HG03095 (cell line): ENCODE data around the gene CD109.

Experiments used
- ATAC-seq: cut with Tn5 transposase; IDR thresholded peaks from one replicate; pipeline ENCODE4 v1.9.1; 2021; ENCODE audit warnings: moderate library complexity; ENCODE audit not compliant: unreplicated experiment

Gene CD109

DNA sequence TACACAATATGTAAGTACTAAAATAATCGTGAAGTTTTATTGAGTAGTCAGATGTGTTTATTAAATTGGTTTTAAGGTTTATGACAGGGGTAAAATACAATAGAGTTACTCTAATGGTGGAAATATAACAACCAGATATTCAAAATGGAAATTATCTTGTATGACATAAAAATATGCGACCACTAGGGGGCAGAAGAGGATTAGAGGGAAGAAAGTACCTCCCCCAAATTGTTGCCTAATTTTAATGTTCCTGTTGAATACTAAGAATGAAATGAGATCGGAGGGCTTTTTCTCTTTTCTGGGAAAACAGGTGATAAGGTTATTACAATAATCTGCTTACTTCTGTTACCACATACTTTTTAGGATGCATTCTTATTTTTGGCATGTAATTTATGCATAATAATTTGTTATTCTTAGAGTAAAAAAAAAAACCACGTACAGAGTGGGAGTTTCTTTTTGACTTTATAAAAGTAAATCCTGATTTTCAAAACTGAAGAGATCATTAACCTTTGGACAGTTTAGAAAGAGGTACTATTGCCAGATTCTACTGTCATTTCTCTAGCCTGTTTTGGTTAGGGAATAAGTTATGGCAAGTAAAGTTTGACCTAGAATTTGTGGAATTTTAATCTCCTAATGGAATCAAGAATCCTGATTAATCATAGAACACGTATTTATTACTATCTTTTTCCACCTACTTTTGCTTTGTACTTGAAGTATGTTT, 159.2 kb downstream of the CD109 start:
- peak; percentile 70 for ATAC-seq

DNA sequence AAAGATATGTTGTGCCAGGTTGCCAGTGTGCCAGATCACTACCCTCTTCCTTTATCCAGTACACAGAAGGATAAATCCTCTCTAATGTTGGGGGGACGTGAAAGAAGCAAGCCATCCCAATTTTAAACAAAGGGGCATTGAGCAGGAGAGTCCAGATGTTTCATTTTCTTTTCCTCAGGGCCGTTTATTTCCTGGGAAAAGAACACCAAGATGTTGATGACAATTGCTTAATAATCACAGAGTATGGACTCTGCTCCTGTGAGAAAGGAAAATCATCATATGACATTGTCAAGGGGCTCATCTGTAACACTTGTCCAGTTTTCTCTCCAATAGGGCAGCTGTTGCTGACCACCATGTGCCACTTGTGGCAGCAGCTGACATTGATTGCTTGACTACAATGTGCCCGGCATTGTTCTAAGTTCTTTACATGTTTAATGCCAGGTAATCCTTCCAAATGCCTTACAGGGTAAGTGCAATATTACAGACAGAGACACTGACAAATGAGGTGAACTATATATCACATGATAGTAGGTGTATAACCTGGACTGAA, 161.4 kb downstream of the CD109 start:
- no peak for ATAC-seq

DNA sequence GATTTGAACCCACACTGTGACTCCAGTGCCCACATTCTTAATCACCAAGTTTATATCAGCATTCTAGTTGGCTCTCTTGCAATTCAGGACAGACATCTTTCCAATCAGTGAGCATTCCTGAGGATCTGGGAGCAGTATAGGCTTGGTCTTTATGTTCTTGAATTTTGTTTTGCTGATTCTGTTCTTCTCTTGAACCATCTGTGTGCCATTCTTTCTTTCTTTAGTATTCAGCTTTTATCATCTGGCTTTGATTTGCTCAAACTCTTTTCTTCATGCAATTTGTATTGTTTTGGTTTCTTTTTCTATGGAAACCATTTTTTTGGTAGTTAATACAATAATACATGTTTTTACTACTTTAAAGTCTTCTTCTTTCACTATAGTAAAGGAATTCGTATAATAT, 162.4 kb downstream of the CD109 start:
- no peak for ATAC-seq

DNA sequence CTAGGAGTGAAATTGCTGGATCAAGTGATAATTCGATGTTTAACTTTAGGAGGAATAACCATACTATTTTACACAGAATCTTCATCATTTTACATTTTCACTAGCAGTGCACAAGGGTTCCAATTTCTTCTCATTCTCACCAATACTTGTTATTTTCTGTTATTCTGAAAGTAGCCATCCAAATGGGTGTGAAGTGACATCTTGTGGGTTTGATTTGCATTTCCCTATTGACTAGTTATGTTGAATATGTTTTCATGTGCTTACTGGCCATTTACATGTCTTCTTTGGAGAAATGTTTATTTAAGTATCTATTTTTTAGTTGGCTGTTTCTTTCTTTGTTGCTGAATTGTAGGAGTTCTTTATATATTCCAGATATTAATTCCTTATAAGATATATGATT, 164.3 kb downstream of the CD109 start:
- ATAC-seq, result no peak

DNA sequence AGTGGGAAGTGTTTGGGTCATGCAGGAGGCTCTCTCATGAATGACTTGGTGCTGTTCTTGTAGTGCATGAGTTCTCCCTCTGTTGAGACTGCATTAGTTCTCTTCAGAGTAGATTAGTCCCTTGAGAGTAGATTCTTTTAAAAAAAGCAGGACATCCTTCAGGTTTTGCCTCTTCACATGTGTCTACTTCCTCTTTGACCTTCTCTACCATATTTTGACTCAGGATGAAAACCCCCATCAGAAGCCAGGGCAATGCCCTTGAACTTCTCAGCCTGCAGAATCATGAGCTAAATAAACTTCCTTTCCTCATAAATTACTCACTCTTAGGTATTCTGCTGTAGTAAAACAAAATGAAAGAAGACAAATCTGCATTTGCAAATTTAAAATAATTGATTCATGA, 170.3 kb downstream of the CD109 start:
- ATAC-seq, result no peak

DNA sequence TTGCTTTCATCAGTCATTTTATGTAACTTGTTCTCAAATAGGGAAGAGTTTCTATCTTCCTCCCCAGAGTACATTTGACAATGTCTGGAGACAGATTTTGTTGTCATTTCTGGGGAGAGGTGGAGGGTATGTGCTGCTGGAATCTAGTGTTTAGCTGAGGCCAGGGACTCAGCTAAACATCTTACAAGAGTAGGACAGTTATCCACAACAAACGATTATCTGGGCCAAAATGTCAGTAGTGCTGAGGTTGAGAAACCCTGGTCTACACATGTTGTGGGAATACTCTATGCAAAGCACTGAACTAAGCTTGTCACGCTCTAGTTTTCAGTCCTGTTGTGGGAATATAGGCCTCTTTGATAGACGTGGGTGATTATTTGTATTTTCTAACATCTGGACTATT, 171.4 kb downstream of the CD109 start:
- no peak for ATAC-seq

DNA sequence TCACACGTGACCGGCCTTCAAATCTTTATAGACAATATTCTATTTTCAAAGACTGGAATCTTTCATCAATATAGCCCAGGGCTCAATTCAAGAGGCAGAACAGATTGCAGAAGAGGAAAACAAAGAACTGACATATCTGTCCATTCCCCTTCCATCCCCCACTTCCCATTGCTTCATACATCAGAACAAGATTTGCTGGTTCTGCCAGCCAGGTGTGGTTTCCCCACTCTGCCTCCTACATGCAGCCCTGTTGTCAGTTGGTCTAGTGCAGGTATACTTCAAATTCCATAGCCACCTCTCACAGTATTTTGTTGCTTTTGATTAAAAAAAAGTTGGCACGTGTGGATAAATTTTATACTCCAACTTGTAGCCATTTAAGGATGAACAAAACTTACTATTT, 174.9 kb downstream of the CD109 start:
- ATAC-seq, result no peak

DNA sequence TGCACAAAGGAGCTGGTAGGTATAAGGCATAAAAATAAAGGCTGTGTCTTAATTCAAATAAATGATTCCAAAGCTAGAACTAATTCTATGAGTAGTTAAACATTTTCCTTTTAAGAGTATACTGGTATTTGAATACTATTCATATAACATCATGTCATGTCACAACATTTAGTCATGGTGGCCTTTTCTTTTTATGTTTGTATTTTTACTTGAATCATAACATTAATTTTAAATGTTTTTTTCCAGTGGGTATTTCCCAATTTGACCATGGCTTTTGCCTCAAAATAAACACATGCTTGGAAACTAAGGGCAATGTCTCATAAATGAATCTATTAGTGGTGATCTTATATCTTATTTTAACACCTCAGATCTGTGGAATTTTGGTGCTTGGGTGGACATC, 177.1 kb downstream of the CD109 start:
- no peak for ATAC-seq
